Psoas muscle (tissue), 8 donors: ENCODE results near the gene AKT3. TPM values are rescaled to one million over a fixed set of nuclear protein-coding genes. Genes with fewer than 3 reads are reported as not detected.

Experiments used
- ATAC-seq, 4 donors: fragments of 200-7000 bp; cut with Tn5 transposase; one replicate each; pipeline ENCODE4 v1.9.1; 2020; ENCODE audit warnings: moderate library complexity in 3 of 4, mild to moderate bottlenecking in 2 of 4
- DNase-seq, 2 donors: peaks; one replicate each; pipeline ENCODE4 v3.0.0-alpha.2; 2020
- H3K27ac ChIP-seq: fragments of 200-600 bp; one replicate; pipeline ENCODE4 v1.8.0; 2022
- H3K27me3 ChIP-seq, 3 donors: fragments of 200-600 bp in 1 of 3; one replicate each; pipeline versions ENCODE4 v1.6.1 to v1.8.0; 2013 to 2022; ENCODE audit warnings: low read length in 2 of 3, mild to moderate bottlenecking in 2 of 3, moderate library complexity in 1 of 3; ENCODE audit not compliant: insufficient read depth in 3 of 3
- H3K36me3 ChIP-seq, 2 donors: fragments of 200-600 bp in 1 of 2; one replicate each; pipeline versions ENCODE4 v1.6.1 to v1.8.0; 2013 to 2022; ENCODE audit warnings: low read depth in 1 of 2, mild to moderate bottlenecking in 1 of 2, moderate library complexity in 1 of 2; ENCODE audit not compliant: insufficient read depth in 1 of 2
- H3K4me1 ChIP-seq: fragments of 200-600 bp; one replicate; pipeline ENCODE4 v1.8.0; 2022
- H3K4me3 ChIP-seq: fragments of 200-600 bp; one replicate; pipeline ENCODE4 v1.8.0; 2022; ENCODE audit warnings: mild to moderate bottlenecking
- H3K9me3 ChIP-seq: fragments of 200-600 bp; one replicate; pipeline ENCODE4 v1.8.0; 2022
- CTCF ChIP-seq: fragments of 200-600 bp; IDR thresholded peaks from one replicate; pipeline ENCODE4 v1.8.0; 2022; ENCODE audit warnings: antibody characterized with exemption
- WGBS, 3 donors: extraction: QIAGEN DNeasy Blood & Tissue Kit; methylation state at CpG; one replicate each; pipeline versions ENCODE4 v1.1.6 to v1.1.7; 2013; 5-methylcytosine and 5-hydroxymethylcytosine counted together
- intact Hi-C, 2 donors: fragments of 100-400 bp; cut with DNase I; formaldehyde crosslinking; loops; one replicate each; pipeline versions ENCODE4 v1.11.0 to v1.14.2; 2022
- polyA plus RNA-seq, 3 donors: library from polyadenylated mRNA; stranded (reverse); fragments of 200-250 nt; gene quantifications; one replicate each; pipeline ENCODE4 v1.2.3, GENCODE V29; 2013
- total RNA-seq, 4 donors: library from RNA; stranded (reverse); fragmentation: NEBNext Ultra II Directional in 2 of 4; extraction: Animal tissue kit (Norgen Biotek cat#: 25700) in 2 of 4; gene quantifications; one replicate each; pipeline versions ENCODE4 v1.2.1 to v1.2.4, GENCODE V29; 2021 to 2023
- donor health status: healthy with polysubstance abuse.
- donor health status: DM: no; HTN: no; CAD: no; lungs with moderate emphysema.
- donor health status: Bipolar disorder and iron deficiency.
- donor health status: healthy.
- donor health status: DM: yes; HTN: yes; CAD: no.
- donor health status: DM: no; HTN: no; CAD: no.
- donor health status: DM: no; HTN: no; CAD: no.
- donor health status: DM: yes; HTN: yes; CAD: no.

The AKT3 gene
- total and polyA plus RNA-seq, 7 donors, result 3.3 to 25.1 (median 9.8) TPM

GRCh38 chr1:243585982-243586381, 264.1 kb downstream of the AKT3 start:
- intact Hi-C loops, result no loop called here
- Histone ChIP-seq H3K36me3 (no peaks in the 10 kb centered on the region), H3K4me3 (no peak overlapping the region), H3K9me3 (peaks cover 22% of the 10 kb centered on the region), H3K27me3 (no peaks in the 10 kb centered on the region), H3K4me1 (no peaks in the 10 kb centered on the region), H3K27ac (no peak overlapping the region)
- TF ChIP-seq CTCF, result no peak
- ATAC-seq, result no peak
- DNase-seq, result no peak
- WGBS, 3 donors, result 97 to 100% (median 99%) methylated on average over 1 of the region's 1 CpG

- Histone ChIP-seq H3K4me1 (no peaks in the 10 kb centered on the region), H3K27ac (no peak overlapping the region), H3K4me3 (no peak overlapping the region), H3K9me3 (peaks cover 22% of the 10 kb centered on the region), H3K36me3 (no peaks in the 10 kb centered on the region), H3K27me3 (no peaks in the 10 kb centered on the region)
- intact Hi-C loops, result no loop called here
- TF ChIP-seq CTCF, result no peak
- DNase-seq (no peak), ATAC-seq (no peak)
- 86 to 96% (median 93%) methylated on average over 1 of the region's 1 CpG for WGBS, 3 donors
Observed at GRCh38 chr1:243582326-243582725, 267.7 kb downstream of the AKT3 start.

- ATAC-seq, result no peak
- intact Hi-C loops, result no loop called here
- H3K4me3 ChIP-seq, result no peak overlapping the region
- 93 to 100% (median 94%) methylated on average over 1 of the region's 1 CpG for WGBS, 3 donors
- DNase-seq, result no peak
- H3K36me3 ChIP-seq, result no peaks in the 10 kb centered on the region
- no peaks in the 10 kb centered on the region for H3K27me3 ChIP-seq
- no peak overlapping the region for H3K27ac ChIP-seq
- H3K4me1 ChIP-seq, result no peaks in the 10 kb centered on the region
- H3K9me3 ChIP-seq, result peaks cover 17% of the 10 kb centered on the region
- TF ChIP-seq CTCF, result no peak
Observed at GRCh38 chr1:243580984-243581383, 269.1 kb downstream of the AKT3 start.

- intact Hi-C loops, result no loop called here
- Histone ChIP-seq H3K4me1 (no peaks in the 10 kb centered on the region), H3K9me3 (peaks cover 17% of the 10 kb centered on the region), H3K27me3 (no peaks in the 10 kb centered on the region), H3K27ac (no peak overlapping the region), H3K36me3 (no peaks in the 10 kb centered on the region), H3K4me3 (no peak overlapping the region)
- no peak for TF ChIP-seq CTCF
- no peak for DNase-seq
- ATAC-seq, result no peak
- WGBS, 3 donors, result 69 to 81% (median 79%) methylated on average over 5 of the region's 5 CpGs
Observed at GRCh38 chr1:243580072-243580471, 270.0 kb downstream of the AKT3 start.

GRCh38 chr1:243575070-243575469, 275.0 kb downstream of the AKT3 start:
- H3K4me1 ChIP-seq, result no peaks in the 10 kb centered on the region
- no peaks in the 10 kb centered on the region for H3K9me3 ChIP-seq
- H3K27ac ChIP-seq, result no peak overlapping the region
- no peaks in the 10 kb centered on the region for H3K27me3 ChIP-seq
- WGBS, 3 donors, result 72 to 82% (median 75%) methylated on average over 2 of the region's 2 CpGs
- intact Hi-C loops, result no loop called here
- no peaks in the 10 kb centered on the region for H3K36me3 ChIP-seq
- ATAC-seq (no peak), DNase-seq (no peak)
- H3K4me3 ChIP-seq, result no peak overlapping the region
- TF ChIP-seq CTCF, result no peak
